Stimulated activated memory B cell treated with anti-CD40 and anti-IgM and Interleukin-4, amounts not matched to agents 10 μg/mL and 1 μg/mL and 100 μg/mL, for 72 hours (primary cell): Measurements from ENCODE around the gene B9D1.

Experiments
- ATAC-seq: fragments of 150-1000 bp; cut with Tn5 transposase; 2 replicates; pipeline ENCODE4 v1.10.0; 2021
- H3K27ac Mint-ChIP-seq: one replicate; pipeline ENCODE4 v1.8.0; 2022; ENCODE audit warnings: mild to moderate bottlenecking, mixed read lengths
- H3K27me3 Mint-ChIP-seq: one replicate; pipeline ENCODE4 v1.8.0; 2022; ENCODE audit warnings: mixed read lengths
- H3K36me3 Mint-ChIP-seq: one replicate; pipeline ENCODE4 v1.8.0; 2022; ENCODE audit warnings: mixed read lengths
- H3K4me1 Mint-ChIP-seq: one replicate; pipeline ENCODE4 v1.8.0; 2022; ENCODE audit warnings: mixed read lengths
- H3K4me3 Mint-ChIP-seq: one replicate; pipeline ENCODE4 v1.8.0; 2022; ENCODE audit warnings: mild to moderate bottlenecking, moderate library complexity, mixed read lengths
- H3K9me3 Mint-ChIP-seq: one replicate; pipeline ENCODE4 v1.8.0; 2022; ENCODE audit warnings: mixed read lengths

B9D1 gene

GRCh38 chr17:19317359-19318095 lies 45.0 kb downstream of the B9D1 start:
- ATAC-seq: peak; percentile 94

GRCh38 chr17:19316761-19317358 lies 45.7 kb downstream of the B9D1 start:
- no peak for ATAC-seq
- Mint-ChIP-seq H3K4me1 (peaks cover 12% of the 10 kb centered on the region), H3K27me3 (no peaks in the 10 kb centered on the region), H3K27ac (no peak overlapping the region), H3K36me3 (peaks cover 26% of the 10 kb centered on the region), H3K9me3 (no peaks in the 10 kb centered on the region), H3K4me3 (no peak overlapping the region)

More at GRCh38 chr17:19317359-19318095, 45.0 kb downstream of the B9D1 start:
- H3K27me3 Mint-ChIP-seq: no peaks in the 10 kb centered on the region
- no peak overlapping the region for H3K27ac Mint-ChIP-seq
- H3K4me3 Mint-ChIP-seq: no peak overlapping the region
- H3K9me3 Mint-ChIP-seq: no peaks in the 10 kb centered on the region
- peaks cover 21% of the 10 kb centered on the region for H3K36me3 Mint-ChIP-seq
- peaks cover 12% of the 10 kb centered on the region for H3K4me1 Mint-ChIP-seq

GRCh38 chr17:19315104-19315503 lies 47.4 kb downstream of the B9D1 start:
- Mint-ChIP-seq H3K4me1 (peaks cover 12% of the 10 kb centered on the region), H3K36me3 (peaks cover 23% of the 10 kb centered on the region), H3K27me3 (no peaks in the 10 kb centered on the region), H3K9me3 (no peaks in the 10 kb centered on the region), H3K4me3 (no peak overlapping the region), H3K27ac (no peak overlapping the region)
- no peak for ATAC-seq

- H3K4me3 Mint-ChIP-seq: no peak overlapping the region
- no peak overlapping the region for H3K27ac Mint-ChIP-seq
Observed at GRCh38 chr17:19313746-19314651, 48.5 kb downstream of the B9D1 start.

GRCh38 chr17:19313066-19313745 lies 49.3 kb downstream of the B9D1 start:
- H3K27ac Mint-ChIP-seq: no peak overlapping the region
- H3K4me3 Mint-ChIP-seq: no peak overlapping the region
- H3K9me3 Mint-ChIP-seq: no peaks in the 10 kb centered on the region
- no peaks in the 10 kb centered on the region for H3K27me3 Mint-ChIP-seq
- H3K4me1 Mint-ChIP-seq: peaks cover 16% of the 10 kb centered on the region
- ATAC-seq: no peak
- H3K36me3 Mint-ChIP-seq: peaks cover 27% of the 10 kb centered on the region

More at GRCh38 chr17:19313746-19314651, 48.5 kb downstream of the B9D1 start:
- Mint-ChIP-seq H3K27me3 (no peaks in the 10 kb centered on the region), H3K4me1 (peaks cover 12% of the 10 kb centered on the region), H3K9me3 (no peaks in the 10 kb centered on the region), H3K36me3 (peaks cover 27% of the 10 kb centered on the region)
- ATAC-seq: no peak

- H3K9me3 Mint-ChIP-seq: no peaks in the 10 kb centered on the region
- H3K27me3 Mint-ChIP-seq: no peaks in the 10 kb centered on the region
- H3K36me3 Mint-ChIP-seq: peaks cover 27% of the 10 kb centered on the region
- H3K27ac Mint-ChIP-seq: no peak overlapping the region
- no peak for ATAC-seq
- no peak overlapping the region for H3K4me3 Mint-ChIP-seq
- H3K4me1 Mint-ChIP-seq: peaks cover 19% of the 10 kb centered on the region
Observed at GRCh38 chr17:19312406-19312805, 50.1 kb downstream of the B9D1 start.

- Mint-ChIP-seq H3K9me3 (no peaks in the 10 kb centered on the region), H3K27me3 (no peaks in the 10 kb centered on the region), H3K36me3 (peaks cover 27% of the 10 kb centered on the region), H3K4me3 (no peak overlapping the region), H3K27ac (no peak overlapping the region), H3K4me1 (peaks cover 20% of the 10 kb centered on the region)
- ATAC-seq: no peak
Observed at GRCh38 chr17:19311421-19312215, 50.9 kb downstream of the B9D1 start.

- H3K4me3 Mint-ChIP-seq: no peak overlapping the region
- no peak for ATAC-seq
- H3K36me3 Mint-ChIP-seq: peaks cover 27% of the 10 kb centered on the region
- no peaks in the 10 kb centered on the region for H3K9me3 Mint-ChIP-seq
- H3K27me3 Mint-ChIP-seq: no peaks in the 10 kb centered on the region
- H3K4me1 Mint-ChIP-seq: peaks cover 26% of the 10 kb centered on the region
- H3K27ac Mint-ChIP-seq: no peak overlapping the region
Observed at GRCh38 chr17:19311016-19311415, 51.5 kb downstream of the B9D1 start.

GRCh38 chr17:19310151-19310550 lies 52.4 kb downstream of the B9D1 start:
- H3K9me3 Mint-ChIP-seq: no peaks in the 10 kb centered on the region
- H3K27me3 Mint-ChIP-seq: no peaks in the 10 kb centered on the region
- H3K27ac Mint-ChIP-seq: no peak overlapping the region
- H3K4me1 Mint-ChIP-seq: peaks cover 35% of the 10 kb centered on the region
- H3K36me3 Mint-ChIP-seq: peaks cover 27% of the 10 kb centered on the region
- no peak for ATAC-seq
- H3K4me3 Mint-ChIP-seq: no peak overlapping the region

GRCh38 chr17:19309701-19310100 lies 52.8 kb downstream of the B9D1 start:
- Mint-ChIP-seq H3K4me3 (no peak overlapping the region), H3K27ac (no peak overlapping the region), H3K4me1 (peaks cover 39% of the 10 kb centered on the region), H3K27me3 (no peaks in the 10 kb centered on the region), H3K36me3 (peaks cover 27% of the 10 kb centered on the region), H3K9me3 (no peaks in the 10 kb centered on the region)
- no peak for ATAC-seq

GRCh38 chr17:19308398-19308797 lies 54.1 kb downstream of the B9D1 start:
- ATAC-seq: no peak
- Mint-ChIP-seq H3K4me1 (peaks cover 52% of the 10 kb centered on the region), H3K36me3 (peaks cover 16% of the 10 kb centered on the region), H3K27ac (no peak overlapping the region), H3K4me3 (no peak overlapping the region), H3K9me3 (no peaks in the 10 kb centered on the region), H3K27me3 (no peaks in the 10 kb centered on the region)

- H3K27ac Mint-ChIP-seq: no peak overlapping the region
- peaks cover 11% of the 10 kb centered on the region for H3K36me3 Mint-ChIP-seq
- H3K9me3 Mint-ChIP-seq: no peaks in the 10 kb centered on the region
- H3K4me3 Mint-ChIP-seq: no peak overlapping the region
- H3K27me3 Mint-ChIP-seq: no peaks in the 10 kb centered on the region
- no peak for ATAC-seq
- peaks cover 61% of the 10 kb centered on the region for H3K4me1 Mint-ChIP-seq
Observed at GRCh38 chr17:19307521-19307920, 55.0 kb downstream of the B9D1 start.

GRCh38 chr17:19306160-19307111 lies 56.1 kb downstream of the B9D1 start:
- Mint-ChIP-seq H3K4me3 (peak overlapping the region; percentile 18), H3K4me1 (peaks cover 63% of the 10 kb centered on the region), H3K9me3 (no peaks in the 10 kb centered on the region), H3K27ac (peak overlapping the region; percentile 29), H3K36me3 (peaks cover 6% of the 10 kb centered on the region), H3K27me3 (no peaks in the 10 kb centered on the region)
- ATAC-seq: peak; percentile 97
